Effector CD8-positive, alpha-beta T cell (primary cell): ENCODE measurements around the gene MAST4.
A peak's percentile ranks its signal among the peaks of the same experiment; 100 is the strongest.
"Not testable (repeated sequence)": the region's sequence is repeated elsewhere in the genome, so short reads cannot be mapped to it uniquely, and the experiment has no call there.

Experiments used
- DNase-seq: peaks from one replicate; lab custom pipeline; 2025; lab: John Stamatoyannopoulos, UW

The MAST4 gene

GRCh38 chr5:67160272-67160671, 564.1 kb downstream of the MAST4 start:
- no peak for DNase-seq

GRCh38 chr5:67160985-67161384, 564.8 kb downstream of the MAST4 start:
- no peak for DNase-seq

GRCh38 chr5:67161767-67162166, 565.6 kb downstream of the MAST4 start:
- DNase-seq = no peak

GRCh38 chr5:67163231-67163756, 567.1 kb downstream of the MAST4 start:
- no peak for DNase-seq

- no peak for DNase-seq
These were observed 567.8 kb downstream of the MAST4 start for GRCh38 chr5:67163863-67164595.

- DNase-seq = no peak
These were observed 568.8 kb downstream of the MAST4 start for GRCh38 chr5:67164856-67165525.

GRCh38 chr5:67165526-67166459, 569.6 kb downstream of the MAST4 start:
- DNase-seq = peak; percentile 58

GRCh38 chr5:67166460-67167285, 570.5 kb downstream of the MAST4 start:
- DNase-seq = peak; percentile 25

GRCh38 chr5:67168069-67168468, 571.9 kb downstream of the MAST4 start:
- DNase-seq = no peak

GRCh38 chr5:67170767-67171166, 574.6 kb downstream of the MAST4 start:
- DNase-seq = no peak

GRCh38 chr5:67173351-67173750, 577.2 kb downstream of the MAST4 start:
- not testable (repeated sequence) for DNase-seq

- no peak for DNase-seq
These were observed 577.8 kb downstream of the MAST4 start for GRCh38 chr5:67173959-67174358.

GRCh38 chr5:67176936-67177335, 580.7 kb downstream of the MAST4 start:
- DNase-seq = no peak

- no peak for DNase-seq
These were observed 581.9 kb downstream of the MAST4 start for GRCh38 chr5:67178085-67178484.

GRCh38 chr5:67178966-67179365, 582.8 kb downstream of the MAST4 start:
- DNase-seq = no peak

GRCh38 chr5:67179697-67180361, 583.6 kb downstream of the MAST4 start:
- no peak for DNase-seq

- DNase-seq = no peak
These were observed 585.5 kb downstream of the MAST4 start for GRCh38 chr5:67181648-67182221.

GRCh38 chr5:67182301-67182790, 586.2 kb downstream of the MAST4 start:
- no peak for DNase-seq

GRCh38 chr5:67183859-67184258, 587.7 kb downstream of the MAST4 start:
- DNase-seq = no peak
